Transverse colon (tissue), 3 donors: ENCODE data around the gene CFAP157.

ENCODE experiments used
- EP300 ChIP-seq: sonication (generic); formaldehyde crosslinking; IDR thresholded peaks from one replicate; pipeline ENCODE4 v1.6.1; 2017; ENCODE audit warnings: antibody characterized with exemption, low read depth
- POLR2A ChIP-seq: fragments of 450-650 bp; IDR thresholded peaks from one replicate; pipeline ENCODE4 v1.6.1; 2016; ENCODE audit warnings: antibody characterized with exemption, mild to moderate bottlenecking, moderate library complexity
- TF ChIP-seq, protein P1 (sequence below), 5 experiments: fragments of 200-600 bp in 3 of 5; fragments of 450-650 bp in 2 of 5; sonication (generic) in 3 of 5; IDR thresholded peaks; 1 replicate in 2 of 5; 2 replicates in 3 of 5; pipeline ENCODE4 v1.5.1; 2016 to 2017; ENCODE audit warnings: antibody characterized with exemption in 5 of 5, inconsistent platforms in 3 of 5, mild to moderate bottlenecking in 2 of 5, moderate library complexity in 1 of 5

- TF ChIP-seq, protein P1, sequence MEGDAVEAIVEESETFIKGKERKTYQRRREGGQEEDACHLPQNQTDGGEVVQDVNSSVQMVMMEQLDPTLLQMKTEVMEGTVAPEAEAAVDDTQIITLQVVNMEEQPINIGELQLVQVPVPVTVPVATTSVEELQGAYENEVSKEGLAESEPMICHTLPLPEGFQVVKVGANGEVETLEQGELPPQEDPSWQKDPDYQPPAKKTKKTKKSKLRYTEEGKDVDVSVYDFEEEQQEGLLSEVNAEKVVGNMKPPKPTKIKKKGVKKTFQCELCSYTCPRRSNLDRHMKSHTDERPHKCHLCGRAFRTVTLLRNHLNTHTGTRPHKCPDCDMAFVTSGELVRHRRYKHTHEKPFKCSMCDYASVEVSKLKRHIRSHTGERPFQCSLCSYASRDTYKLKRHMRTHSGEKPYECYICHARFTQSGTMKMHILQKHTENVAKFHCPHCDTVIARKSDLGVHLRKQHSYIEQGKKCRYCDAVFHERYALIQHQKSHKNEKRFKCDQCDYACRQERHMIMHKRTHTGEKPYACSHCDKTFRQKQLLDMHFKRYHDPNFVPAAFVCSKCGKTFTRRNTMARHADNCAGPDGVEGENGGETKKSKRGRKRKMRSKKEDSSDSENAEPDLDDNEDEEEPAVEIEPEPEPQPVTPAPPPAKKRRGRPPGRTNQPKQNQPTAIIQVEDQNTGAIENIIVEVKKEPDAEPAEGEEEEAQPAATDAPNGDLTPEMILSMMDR (IDR thresholded peaks at IDR 0.05), result peak in 4 of 5 experiments; percentile 8 to 48 (median 28)
- TF ChIP-seq POLR2A (peak; percentile 52), EP300 (no peak)
Observed at GRCh38 chr9:127698985-127699670, 7.7 kb upstream of the CFAP157 start.
